Stimulated activated CD8-positive, alpha-beta memory T cell treated with anti-CD3 and anti-CD28 coated beads, Interleukin-15, amount 100 ng/mL, for 4 hours (primary cell): ENCODE measurements around the gene KRTAP4-6.
"Not testable (repeated sequence)": the region's sequence is repeated elsewhere in the genome, so short reads cannot be mapped to it uniquely, and the experiment has no call there.

Experiments
- DNase-seq, 2 donors: peaks; one replicate each; pipeline ENCODE4 v3.0.0-alpha.2; 2020; ENCODE audit warnings: low read depth in 2 of 2

The KRTAP4-6 gene

GRCh38 chr17:41140360-41141131, at the start of gene KRTAP4-6:
TSS of gene KRTAP4-6 (minus strand) at chr17:41140544. CDS start at chr17:41140487, 57 bp downstream.
- DNase-seq: no peak

GRCh38 chr17:41189837-41190318, 49.5 kb upstream of the KRTAP4-6 start, which contains the start of gene KRTAP9-1:
TSS of gene KRTAP9-1 (plus strand) at chr17:41189887. CDS start at chr17:41189887, 0 bp downstream.
- not testable (repeated sequence) for DNase-seq

- DNase-seq: no peak
Measured at GRCh38 chr17:41186872-41187271, 46.5 kb upstream of the KRTAP4-6 start.

- DNase-seq: no peak
Measured at GRCh38 chr17:41185001-41185400, 44.7 kb upstream of the KRTAP4-6 start.

GRCh38 chr17:41184480-41184961, 44.2 kb upstream of the KRTAP4-6 start, which contains the start of gene KRTAP4-1:
TSS of gene KRTAP4-1 (minus strand) at chr17:41184911. CDS start at chr17:41184854, 57 bp downstream.
- no peak for DNase-seq

- no peak for DNase-seq
Measured at GRCh38 chr17:41178843-41179616, 38.7 kb upstream of the KRTAP4-6 start.

GRCh38 chr17:41178341-41178740, 38.0 kb upstream of the KRTAP4-6 start:
- no peak for DNase-seq

- DNase-seq: no peak
Measured at GRCh38 chr17:41177727-41178271, 37.5 kb upstream of the KRTAP4-6 start, which contains the start of gene KRTAP4-2. TSS of gene KRTAP4-2 (minus strand) at chr17:41178221. CDS start at chr17:41178164, 57 bp downstream.

GRCh38 chr17:41176744-41177387, 36.5 kb upstream of the KRTAP4-6 start:
- no peak for DNase-seq

- DNase-seq: no peak
Measured at GRCh38 chr17:41171886-41172285, 31.5 kb upstream of the KRTAP4-6 start.

GRCh38 chr17:41168121-41168520, 27.8 kb upstream of the KRTAP4-6 start, which contains the start of gene KRTAP4-3:
TSS of gene KRTAP4-3 (minus strand) at chr17:41168221. CDS start at chr17:41168172, 49 bp downstream.
- no peak for DNase-seq

- no peak for DNase-seq
Measured at GRCh38 chr17:41167561-41167960, 27.2 kb upstream of the KRTAP4-6 start.

- no peak for DNase-seq
Measured at GRCh38 chr17:41163828-41164227, 23.5 kb upstream of the KRTAP4-6 start.

GRCh38 chr17:41160648-41161047, 20.3 kb upstream of the KRTAP4-6 start, which contains the start of gene KRTAP4-4:
TSS of gene KRTAP4-4 (minus strand) at chr17:41160748. CDS start at chr17:41160691, 57 bp downstream.
- DNase-seq: no peak

- DNase-seq: not testable (repeated sequence)
Measured at GRCh38 chr17:41160190-41160589, 19.8 kb upstream of the KRTAP4-6 start.

GRCh38 chr17:41153856-41154255, 13.5 kb upstream of the KRTAP4-6 start:
- no peak for DNase-seq

- DNase-seq: no peak
Measured at GRCh38 chr17:41151525-41151924, 11.2 kb upstream of the KRTAP4-6 start.

GRCh38 chr17:41150026-41150425, 9.7 kb upstream of the KRTAP4-6 start:
- no peak for DNase-seq

GRCh38 chr17:41149652-41149985, 9.3 kb upstream of the KRTAP4-6 start, which contains the start of gene KRTAP4-5:
TSS of gene KRTAP4-5 (minus strand) at chr17:41149825. CDS start at chr17:41149767, 58 bp downstream.
- no peak for DNase-seq

- DNase-seq: not testable (repeated sequence)
Measured at GRCh38 chr17:41148971-41149651, 8.8 kb upstream of the KRTAP4-6 start.
